Keratinocyte (primary cell): ENCODE results near the gene PCDH9. TPM values are rescaled to one million over a fixed set of nuclear protein-coding genes. Genes with fewer than 3 reads are reported as not detected.

ENCODE experiments used
- DNase-seq: peaks from one replicate; pipeline ENCODE4 v3.0.0-alpha.2; 2011; ENCODE audit warnings: low read depth, missing footprints, low spot score
- FAIRE-seq: peaks from 2 replicates; lab custom pipeline; 2011; peaks lifted over from hg19 to GRCh38; lab: Jason Lieb, UNC
- H2AFZ ChIP-seq: 2 replicates; pipeline ENCODE4 v1.6.0; 2012; ENCODE audit warnings: low read length, control low read depth, inconsistent platforms; ENCODE audit not compliant: control insufficient read depth
- H3K27ac ChIP-seq: 2 replicates; pipeline ENCODE4 v1.5.1; 2011; ENCODE audit warnings: low read length; ENCODE audit not compliant: control insufficient read depth, insufficient read depth
- H3K27me3 ChIP-seq: 3 replicates; pipeline ENCODE4 v1.6.0; 2011; ENCODE audit warnings: low read length; ENCODE audit not compliant: control insufficient read depth, insufficient read depth; ENCODE audit errors: extremely low read depth
- H3K36me3 ChIP-seq, 2 experiments: 2 replicates in 1 of 2; 3 replicates in 1 of 2; pipeline ENCODE4 v1.5.1; 2011; ENCODE audit warnings: low read length in 2 of 2, mild to moderate bottlenecking in 1 of 2; ENCODE audit not compliant: control insufficient read depth in 2 of 2, insufficient read depth in 2 of 2; ENCODE audit errors: extremely low read depth in 1 of 2
- H3K4me1 ChIP-seq: 3 replicates; pipeline ENCODE4 v1.5.1; 2011; ENCODE audit warnings: low read length; ENCODE audit not compliant: control insufficient read depth, insufficient read depth; ENCODE audit errors: extremely low read depth
- H3K4me2 ChIP-seq: 3 replicates; pipeline ENCODE4 v1.6.0; 2011; ENCODE audit warnings: low read depth, low read length; ENCODE audit not compliant: control insufficient read depth, insufficient read depth; ENCODE audit errors: extremely low read depth
- H3K4me3 ChIP-seq, 3 experiments: fragments of 200-600 bp in 1 of 3; sonication (generic) in 1 of 3; 2 replicates in 2 of 3; 3 replicates in 1 of 3; pipeline ENCODE4 v1.5.1; 2011 to 2016; ENCODE audit warnings: low read length in 3 of 3, mild to moderate bottlenecking in 3 of 3, control low read depth in 2 of 3, inconsistent platforms in 1 of 3, low read depth in 1 of 3, mixed read lengths in 1 of 3, mixed run types in 1 of 3, moderate library complexity in 1 of 3; ENCODE audit not compliant: control insufficient read depth in 2 of 3, insufficient read depth in 2 of 3; ENCODE audit errors: extremely low read depth in 1 of 3
- H3K79me2 ChIP-seq: 2 replicates; pipeline ENCODE4 v1.6.0; 2012; ENCODE audit warnings: low read length; ENCODE audit not compliant: control insufficient read depth, insufficient read depth
- H3K9ac ChIP-seq: 3 replicates; pipeline ENCODE4 v1.6.0; 2011; ENCODE audit warnings: low read length; ENCODE audit not compliant: control insufficient read depth, insufficient read depth; ENCODE audit errors: extremely low read depth
- H3K9me1 ChIP-seq: 3 replicates; pipeline ENCODE4 v1.6.0; 2011; ENCODE audit warnings: low read length; ENCODE audit not compliant: control insufficient read depth, insufficient read depth; ENCODE audit errors: extremely low read depth
- H3K9me3 ChIP-seq: 2 replicates; pipeline ENCODE4 v1.5.1; 2012; ENCODE audit warnings: low read depth, low read length; ENCODE audit not compliant: control insufficient read depth
- H4K20me1 ChIP-seq: 3 replicates; pipeline ENCODE4 v1.6.0; 2011; ENCODE audit warnings: low read length; ENCODE audit not compliant: control insufficient read depth, insufficient read depth; ENCODE audit errors: extremely low read depth
- CTCF ChIP-seq, 3 experiments: IDR thresholded peaks in 1 of 3; conservative IDR thresholded peaks in 1 of 3; optimal IDR thresholded peaks in 1 of 3; 2 replicates in 2 of 3; 3 replicates in 1 of 3; pipeline versions ENCODE3 to v1.5.1; 2011; ENCODE audit warnings: low read length in 3 of 3, mild to moderate bottlenecking in 3 of 3, moderate library complexity in 2 of 3, control low read depth in 1 of 3, inconsistent platforms in 1 of 3; ENCODE audit not compliant: insufficient read depth in 2 of 3; ENCODE audit errors: extremely low read depth in 1 of 3
- EZH2 ChIP-seq: IDR thresholded peaks from one replicate; pipeline ENCODE4 v1.6.1; 2012; ENCODE audit warnings: inconsistent platforms, mild to moderate bottlenecking, low read length, moderate library complexity
- dilution Hi-C: fragments of 300-500 bp; cut with MboI; formaldehyde crosslinking; loops from one replicate; pipeline ENCODE4 v1.7.0; 2020; ENCODE audit warnings: low sequenced_read_pairs; ENCODE audit not compliant: extremely low pct_ligation_motif_present
- polyA plus RNA-seq, 5 experiments: library from polyadenylated mRNA; depleted of rRNA in 3 of 5; stranded (reverse) in 3 of 5; stranded (forward) in 1 of 5; unstranded in 1 of 5; fragments of >200 nt; gene quantifications; 1 replicate in 1 of 5; 2 replicates in 3 of 5; 3 replicates in 1 of 5; pipeline versions ENCODE4 v1.2.1 to v1.2.3, GENCODE V29; 2011 to 2012; ENCODE audit warnings: missing spikeins in 2 of 5, low read depth in 1 of 5, low replicate concordance in 1 of 5

The PCDH9 gene
- polyA plus RNA-seq, 1 donor (not counting 4 experiments of a cell fraction or from before 2014, with no cell fraction given): 0.21 TPM

GRCh38 chr13:66952507-66952906 is 277.6 kb downstream of the PCDH9 start:
- no peak overlapping the region for H2AFZ ChIP-seq
- H3K27me3 ChIP-seq: no peaks in the 10 kb centered on the region
- no peaks in the 10 kb centered on the region for H4K20me1 ChIP-seq
- H3K9me3 ChIP-seq: no peaks in the 10 kb centered on the region
- H3K4me2 ChIP-seq: no peak overlapping the region
- no peak overlapping the region for H3K27ac ChIP-seq
- no peak overlapping the region for H3K9ac ChIP-seq
- no peaks in the 10 kb centered on the region for H3K79me2 ChIP-seq
- dilution Hi-C loops: no loop called here
- no peak overlapping the region for H3K4me3 ChIP-seq
- TF ChIP-seq CTCF (optimal IDR thresholded peaks at IDR 0.05 in 1 of 3, IDR thresholded peaks at IDR 0.05 in 1 of 3, conservative IDR thresholded peaks at IDR 0.05 in 1 of 3; ENCODE audit: extremely low read depth in 1 of 3, insufficient read depth in 2 of 3, low read length in 3 of 3) (no peak), EZH2 (no peak)
- DNase-seq (no peak), FAIRE-seq (no peak)
- H3K4me1 ChIP-seq: no peaks in the 10 kb centered on the region
- H3K9me1 ChIP-seq: no peaks in the 10 kb centered on the region
- H3K36me3 ChIP-seq: no peaks in the 10 kb centered on the region

GRCh38 chr13:66951426-66951825 is 278.7 kb downstream of the PCDH9 start:
- Histone ChIP-seq H3K36me3 (no peaks in the 10 kb centered on the region), H3K9me1 (no peaks in the 10 kb centered on the region), H3K27me3 (no peaks in the 10 kb centered on the region), H4K20me1 (no peaks in the 10 kb centered on the region), H2AFZ (no peak overlapping the region), H3K4me1 (no peaks in the 10 kb centered on the region), H3K4me3 (no peak overlapping the region), H3K9ac (no peak overlapping the region), H3K79me2 (no peaks in the 10 kb centered on the region), H3K4me2 (no peak overlapping the region), H3K9me3 (no peaks in the 10 kb centered on the region), H3K27ac (no peak overlapping the region)
- no peak for FAIRE-seq
- dilution Hi-C loops: no loop called here
- no peak for TF ChIP-seq EZH2
- TF ChIP-seq CTCF (optimal IDR thresholded peaks at IDR 0.05 in 1 of 3, IDR thresholded peaks at IDR 0.05 in 1 of 3, conservative IDR thresholded peaks at IDR 0.05 in 1 of 3; ENCODE audit: extremely low read depth in 1 of 3, insufficient read depth in 2 of 3, low read length in 3 of 3): no peak
- no peak for DNase-seq
